A673 (cell line): ENCODE measurements around the gene FBP1. TPM values are rescaled to one million over a fixed set of nuclear protein-coding genes. Genes with fewer than 3 reads are reported as not detected.

ENCODE experiments used
- BruUV-seq: library from RNA; stranded (reverse); fragments of 400-500 nt; replicated peaks from 2 replicates; lab custom pipeline; 2021; lab: Mats Ljungman, UMichigan
- CTCF ChIA-PET: fragments of 300-600 bp; sonication (Branson Sonifier 250); formaldehyde crosslinking; loops from one replicate; lab custom pipeline; 2022; ENCODE audit warnings: antibody characterized with exemption; lab: Charles Lee
- POLR2A ChIA-PET: fragments of 300-600 bp; sonication (Branson Sonifier 250); formaldehyde crosslinking; loops from one replicate; lab custom pipeline; 2022; ENCODE audit warnings: antibody characterized with exemption; ENCODE audit not compliant: low non-redundant PET; lab: Charles Lee
- DNase-seq: peaks from one replicate; pipeline ENCODE4 v3.0.0-alpha.2; 2015; ENCODE audit warnings: low spot score
- H3K27ac ChIP-seq: fragments of 200-600 bp; sonication (generic); 2 replicates; pipeline ENCODE4 v1.5.1; 2016; ENCODE audit warnings: mixed run types, low read depth, mild to moderate bottlenecking, mixed read lengths, antibody characterized with exemption, low read length; ENCODE audit not compliant: poor library complexity, severe bottlenecking
- H3K27me3 ChIP-seq: fragments of 200-600 bp; sonication (generic); replicated peaks from 2 replicates; pipeline ENCODE4 v1.6.1; 2017; ENCODE audit warnings: mixed run types, low read depth, mild to moderate bottlenecking, mixed read lengths, antibody characterized with exemption, low read length; ENCODE audit not compliant: insufficient read depth, poor library complexity
- H3K36me3 ChIP-seq: fragments of 200-600 bp; sonication (generic); 2 replicates; pipeline ENCODE4 v1.6.1; 2016; ENCODE audit warnings: mixed run types, mild to moderate bottlenecking, mixed read lengths, antibody characterized with exemption, low read length; ENCODE audit not compliant: insufficient read depth, poor library complexity, severe bottlenecking
- H3K4me1 ChIP-seq: fragments of 200-600 bp; sonication (generic); 2 replicates; pipeline ENCODE4 v1.6.1; 2017; ENCODE audit warnings: mixed run types, mild to moderate bottlenecking, mixed read lengths, antibody characterized with exemption, low read length; ENCODE audit not compliant: insufficient read depth, poor library complexity, severe bottlenecking
- H3K4me3 ChIP-seq: fragments of 200-600 bp; sonication (generic); 2 replicates; pipeline ENCODE4 v1.5.1; 2016; ENCODE audit warnings: low read depth, mixed run types, mild to moderate bottlenecking, mixed read lengths, low read length; ENCODE audit not compliant: poor library complexity, severe bottlenecking
- H3K9me3 ChIP-seq: fragments of 200-600 bp; sonication (generic); 2 replicates; pipeline ENCODE4 v1.6.1; 2016; ENCODE audit warnings: mixed run types, low read depth, mild to moderate bottlenecking, mixed read lengths, antibody characterized with exemption, low read length; ENCODE audit not compliant: poor library complexity, severe bottlenecking
- EZH2 ChIP-seq: fragments of 200-600 bp; sonication (generic); IDR thresholded peaks from 2 replicates; pipeline ENCODE4 v1.6.1; 2017; ENCODE audit warnings: borderline replicate concordance, low read depth, mild to moderate bottlenecking, mixed read lengths, antibody characterized with exemption, low read length; ENCODE audit not compliant: poor library complexity, severe bottlenecking
- intact Hi-C: fragments of 100-400 bp; cut with micrococcal nuclease; formaldehyde crosslinking; loops from one replicate; pipeline ENCODE4 v1.10.0; 2022; ENCODE audit not compliant: unreplicated experiment
- total RNA-seq: library from RNA; stranded (reverse); gene quantifications from 2 replicates; pipeline ENCODE4 v1.2.3, GENCODE V29; 2021
- TF ChIP-seq, protein P1 (sequence below): fragments of 300-800, 200-600 bp; sonication (generic); conservative IDR thresholded peaks from 2 replicates; pipeline ENCODE4 v1.5.1; 2017; ENCODE audit warnings: low read depth, mild to moderate bottlenecking, antibody characterized with exemption, low read length, moderate library complexity, mixed read lengths

Gene FBP1
- total RNA-seq, 1 experiment from 2014 or later: not detected

DNA sequence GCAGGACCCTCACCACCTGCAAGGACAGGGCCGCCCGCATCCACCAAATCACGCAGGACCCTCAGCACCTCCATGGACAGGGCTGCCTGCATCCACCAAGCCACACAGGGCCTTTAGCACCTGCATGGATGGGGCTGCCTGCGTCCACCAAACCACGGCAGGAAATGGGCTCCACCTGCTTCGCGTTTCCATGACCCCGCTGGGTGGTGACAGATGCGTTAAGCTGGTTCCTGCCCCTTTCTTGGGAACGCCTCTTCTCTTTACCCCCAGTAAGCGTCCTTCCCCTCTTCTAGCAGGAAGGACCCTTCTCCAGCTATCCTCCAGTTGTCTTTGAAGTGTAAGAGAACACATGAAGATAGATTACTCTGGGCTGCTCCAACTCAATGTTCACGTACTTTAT lies 13.5 kb downstream of the FBP1 start:
- Histone ChIP-seq H3K9me3 (no peaks in the 10 kb centered on the region), H3K4me3 (no peak overlapping the region), H3K36me3 (no peaks in the 10 kb centered on the region), H3K4me1 (no peaks in the 10 kb centered on the region), H3K27ac (no peak overlapping the region), H3K27me3 (no peaks in the 10 kb centered on the region)
- intact Hi-C loops: no loop called here
- no TSS peak for BruUV-seq
- CTCF ChIA-PET: no interaction called here
- DNase-seq: no peak
- TF ChIP-seq EZH2: no peak
- TF ChIP-seq, protein P1, sequence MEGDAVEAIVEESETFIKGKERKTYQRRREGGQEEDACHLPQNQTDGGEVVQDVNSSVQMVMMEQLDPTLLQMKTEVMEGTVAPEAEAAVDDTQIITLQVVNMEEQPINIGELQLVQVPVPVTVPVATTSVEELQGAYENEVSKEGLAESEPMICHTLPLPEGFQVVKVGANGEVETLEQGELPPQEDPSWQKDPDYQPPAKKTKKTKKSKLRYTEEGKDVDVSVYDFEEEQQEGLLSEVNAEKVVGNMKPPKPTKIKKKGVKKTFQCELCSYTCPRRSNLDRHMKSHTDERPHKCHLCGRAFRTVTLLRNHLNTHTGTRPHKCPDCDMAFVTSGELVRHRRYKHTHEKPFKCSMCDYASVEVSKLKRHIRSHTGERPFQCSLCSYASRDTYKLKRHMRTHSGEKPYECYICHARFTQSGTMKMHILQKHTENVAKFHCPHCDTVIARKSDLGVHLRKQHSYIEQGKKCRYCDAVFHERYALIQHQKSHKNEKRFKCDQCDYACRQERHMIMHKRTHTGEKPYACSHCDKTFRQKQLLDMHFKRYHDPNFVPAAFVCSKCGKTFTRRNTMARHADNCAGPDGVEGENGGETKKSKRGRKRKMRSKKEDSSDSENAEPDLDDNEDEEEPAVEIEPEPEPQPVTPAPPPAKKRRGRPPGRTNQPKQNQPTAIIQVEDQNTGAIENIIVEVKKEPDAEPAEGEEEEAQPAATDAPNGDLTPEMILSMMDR: no peak
- POLR2A ChIA-PET: no interaction called here

DNA sequence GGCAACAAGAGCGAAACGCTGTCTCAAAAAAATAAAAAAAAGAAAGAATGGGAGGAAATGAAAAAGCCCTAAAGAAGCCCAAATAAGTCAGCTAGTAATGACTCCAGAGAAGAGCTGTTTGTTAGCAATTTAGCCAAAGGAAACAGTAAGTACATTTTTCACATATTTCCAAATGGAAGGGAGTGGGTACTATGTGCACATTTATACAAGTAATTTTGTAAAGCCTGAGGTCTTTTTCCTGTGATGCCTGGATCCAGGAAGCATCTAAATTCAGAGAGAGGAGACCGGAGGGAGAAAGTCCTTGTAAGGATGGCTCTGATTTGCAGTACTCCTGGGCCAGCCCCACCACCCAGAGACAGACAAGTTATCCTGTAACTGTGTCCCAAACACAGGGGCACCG lies 14.7 kb downstream of the FBP1 start:
- no peaks in the 10 kb centered on the region for H3K27me3 ChIP-seq
- no peaks in the 10 kb centered on the region for H3K9me3 ChIP-seq
- intact Hi-C loops: no loop called here
- BruUV-seq: no TSS peak
- H3K36me3 ChIP-seq: no peaks in the 10 kb centered on the region
- TF ChIP-seq EZH2: no peak
- TF ChIP-seq, protein P1: no peak
- DNase-seq: no peak
- H3K4me1 ChIP-seq: no peaks in the 10 kb centered on the region
- H3K27ac ChIP-seq: no peak overlapping the region
- no peak overlapping the region for H3K4me3 ChIP-seq
- ChIA-PET CTCF (no interaction called here), POLR2A (no interaction called here)

DNA sequence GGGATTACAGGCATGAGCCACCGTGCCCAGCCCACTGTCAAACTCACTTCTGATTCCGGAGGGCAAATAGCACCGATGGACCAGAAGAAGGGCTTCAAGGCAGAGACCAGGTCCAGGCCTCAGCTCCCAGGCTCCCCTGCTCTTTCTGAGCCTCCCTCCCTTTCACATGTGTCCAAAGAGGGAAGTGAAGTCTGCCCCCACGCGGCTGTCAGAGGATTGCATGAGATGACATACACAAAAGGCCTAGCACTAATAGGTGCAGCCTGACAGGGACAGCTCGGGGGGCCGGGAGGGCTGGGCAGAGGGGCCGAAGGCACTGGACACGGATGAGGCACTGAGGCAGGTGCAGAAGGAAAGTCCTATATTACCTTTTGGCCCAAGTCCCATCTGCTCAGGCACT lies 16.1 kb downstream of the FBP1 start:
- H3K27ac ChIP-seq: no peak overlapping the region
- ChIA-PET CTCF (interaction anchor here (1.2 kb wide), 1 partner anchor 69 kb away, joined by 3 read pairs; the partner anchor contains the start of gene PCAT7), POLR2A (no interaction called here)
- no peak for TF ChIP-seq EZH2
- TF ChIP-seq, protein P1: peak; percentile 67
- DNase-seq: peak; percentile 68
- H3K36me3 ChIP-seq: no peaks in the 10 kb centered on the region
- H3K27me3 ChIP-seq: no peaks in the 10 kb centered on the region
- no peaks in the 10 kb centered on the region for H3K4me1 ChIP-seq
- H3K4me3 ChIP-seq: no peak overlapping the region
- intact Hi-C loops: no loop called here
- no peaks in the 10 kb centered on the region for H3K9me3 ChIP-seq
- no TSS peak for BruUV-seq
